ENCODE results near the gene DIDO1. TPM values are rescaled to one million over a fixed set of nuclear protein-coding genes. Genes with fewer than 3 reads are reported as not detected.

DIDO1 gene
- total and polyA plus RNA-seq, 2 donors (not counting 1 experiment from before 2014, with no cell fraction given) = 25.9 to 33.2 TPM

Other genes starting within 250 kb of the DIDO1 start
- under 0.01 and 0.33 TPM in 2 replicates for gene NTSR1, start 217.7 kb downstream of the DIDO1 start, total RNA-seq
- gene NTSR1, start 217.7 kb downstream of the DIDO1 start, polyA plus RNA-seq = 0.05 and 8.1 TPM in 2 replicates
- gene MRGBP, start 130.0 kb downstream of the DIDO1 start, total RNA-seq = 18.5 and 20.3 TPM in 2 replicates
- 13.1 and 15.2 TPM in 2 replicates for gene MRGBP, start 130.0 kb downstream of the DIDO1 start, polyA plus RNA-seq
- 30.8 and 34.0 TPM in 2 replicates for gene OGFR, start 121.7 kb downstream of the DIDO1 start, total RNA-seq
- 19.7 and 25.9 TPM in 2 replicates for gene OGFR, start 121.7 kb downstream of the DIDO1 start, polyA plus RNA-seq
- gene COL9A3, start 109.5 kb downstream of the DIDO1 start, total RNA-seq = 0.17 and 1.3 TPM in 2 replicates
- gene COL9A3, start 109.5 kb downstream of the DIDO1 start, polyA plus RNA-seq = 0.17 and 0.59 TPM in 2 replicates
- 13.7 and 15.2 TPM in 2 replicates for gene TCFL5, start 64.7 kb downstream of the DIDO1 start, total RNA-seq
- 9.8 and 11.1 TPM in 2 replicates for gene TCFL5, start 64.7 kb downstream of the DIDO1 start, polyA plus RNA-seq
- 33.9 and 38.8 TPM in 2 replicates for gene GID8, start 11.6 kb upstream of the DIDO1 start, total RNA-seq
- 23.0 and 25.5 TPM in 2 replicates for gene GID8, start 11.6 kb upstream of the DIDO1 start, polyA plus RNA-seq
- gene SLC17A9, start 26.2 kb upstream of the DIDO1 start, total RNA-seq = 3.3 and 6.4 TPM in 2 replicates
- 3.4 and 6.8 TPM in 2 replicates for gene SLC17A9, start 26.2 kb upstream of the DIDO1 start, polyA plus RNA-seq
- gene BHLHE23, start 80.5 kb upstream of the DIDO1 start, total RNA-seq = not detected in 2 replicates
- gene BHLHE23, start 80.5 kb upstream of the DIDO1 start, polyA plus RNA-seq = not detected in 2 replicates